ENCODE measurements around the gene KRT77.

KRT77 gene

GRCh38 chr12:52662093-52662917 lies 41.0 kb downstream of the KRT77 start:
- no peaks in the 10 kb centered on the region for H3K27me3 ChIP-seq (ENCODE audit: insufficient read depth, low read length)
- no peaks in the 10 kb centered on the region for H3K4me1 ChIP-seq (ENCODE audit: insufficient read depth, low read length)
- H3K36me3 ChIP-seq (ENCODE audit: insufficient read depth, low read depth, low read length) = no peaks in the 10 kb centered on the region
- no peak overlapping the region for H3K27ac ChIP-seq (ENCODE audit: low read length)
- H3K9me3 ChIP-seq (ENCODE audit: insufficient read depth, low read depth, low read length) = no peaks in the 10 kb centered on the region
- no peak overlapping the region for H3K9ac ChIP-seq (ENCODE audit: low read depth, low read length)
- H3K4me3 ChIP-seq (ENCODE audit: low read length) = no peak overlapping the region

- no peak overlapping the region for H3K4me3 ChIP-seq (ENCODE audit: low read length)
Observed at GRCh38 chr12:52661668-52662067, 41.7 kb downstream of the KRT77 start.

GRCh38 chr12:52660934-52661499 lies 42.3 kb downstream of the KRT77 start:
- no peaks in the 10 kb centered on the region for H3K4me1 ChIP-seq (ENCODE audit: insufficient read depth, low read length)
- H3K36me3 ChIP-seq (ENCODE audit: insufficient read depth, low read depth, low read length) = no peaks in the 10 kb centered on the region
- no peaks in the 10 kb centered on the region for H3K9me3 ChIP-seq (ENCODE audit: insufficient read depth, low read depth, low read length)
- no peaks in the 10 kb centered on the region for H3K27me3 ChIP-seq (ENCODE audit: insufficient read depth, low read length)
- H3K9ac ChIP-seq (ENCODE audit: low read depth, low read length) = no peak overlapping the region
- no peak overlapping the region for H3K27ac ChIP-seq (ENCODE audit: low read length)
- no peak overlapping the region for H3K4me3 ChIP-seq (ENCODE audit: low read length)

More at GRCh38 chr12:52661668-52662067, 41.7 kb downstream of the KRT77 start:
- Histone ChIP-seq H3K9ac (ENCODE audit: low read depth, low read length) (no peak overlapping the region), H3K36me3 (ENCODE audit: insufficient read depth, low read depth, low read length) (no peaks in the 10 kb centered on the region), H3K4me1 (ENCODE audit: insufficient read depth, low read length) (no peaks in the 10 kb centered on the region), H3K27me3 (ENCODE audit: insufficient read depth, low read length) (no peaks in the 10 kb centered on the region), H3K9me3 (ENCODE audit: insufficient read depth, low read depth, low read length) (no peaks in the 10 kb centered on the region), H3K27ac (ENCODE audit: low read length) (no peak overlapping the region)

GRCh38 chr12:52659951-52660350 lies 43.4 kb downstream of the KRT77 start:
- Histone ChIP-seq H3K4me1 (ENCODE audit: insufficient read depth, low read length) (no peaks in the 10 kb centered on the region), H3K36me3 (ENCODE audit: insufficient read depth, low read depth, low read length) (no peaks in the 10 kb centered on the region), H3K9ac (ENCODE audit: low read depth, low read length) (no peak overlapping the region), H3K9me3 (ENCODE audit: insufficient read depth, low read depth, low read length) (no peaks in the 10 kb centered on the region), H3K27me3 (ENCODE audit: insufficient read depth, low read length) (no peaks in the 10 kb centered on the region), H3K4me3 (ENCODE audit: low read length) (no peak overlapping the region), H3K27ac (ENCODE audit: low read length) (no peak overlapping the region)

- H3K36me3 ChIP-seq (ENCODE audit: insufficient read depth, low read depth, low read length) = no peaks in the 10 kb centered on the region
- no peaks in the 10 kb centered on the region for H3K4me1 ChIP-seq (ENCODE audit: insufficient read depth, low read length)
- no peaks in the 10 kb centered on the region for H3K27me3 ChIP-seq (ENCODE audit: insufficient read depth, low read length)
- H3K9ac ChIP-seq (ENCODE audit: low read depth, low read length) = no peak overlapping the region
- no peak overlapping the region for H3K4me3 ChIP-seq (ENCODE audit: low read length)
- no peaks in the 10 kb centered on the region for H3K9me3 ChIP-seq (ENCODE audit: insufficient read depth, low read depth, low read length)
- no peak overlapping the region for H3K27ac ChIP-seq (ENCODE audit: low read length)
Observed at GRCh38 chr12:52659395-52659794, 43.9 kb downstream of the KRT77 start.

- no peaks in the 10 kb centered on the region for H3K36me3 ChIP-seq (ENCODE audit: insufficient read depth, low read depth, low read length)
- H3K9ac ChIP-seq (ENCODE audit: low read depth, low read length) = no peak overlapping the region
- H3K27ac ChIP-seq (ENCODE audit: low read length) = no peak overlapping the region
- no peaks in the 10 kb centered on the region for H3K4me1 ChIP-seq (ENCODE audit: insufficient read depth, low read length)
- no peaks in the 10 kb centered on the region for H3K27me3 ChIP-seq (ENCODE audit: insufficient read depth, low read length)
- H3K9me3 ChIP-seq (ENCODE audit: insufficient read depth, low read depth, low read length) = no peaks in the 10 kb centered on the region
- H3K4me3 ChIP-seq (ENCODE audit: low read length) = no peak overlapping the region
Observed at GRCh38 chr12:52658196-52658595, 45.1 kb downstream of the KRT77 start.

- H3K27ac ChIP-seq (ENCODE audit: low read length) = no peak overlapping the region
- no peaks in the 10 kb centered on the region for H3K4me1 ChIP-seq (ENCODE audit: insufficient read depth, low read length)
- no peaks in the 10 kb centered on the region for H3K9me3 ChIP-seq (ENCODE audit: insufficient read depth, low read depth, low read length)
- no peak overlapping the region for H3K4me3 ChIP-seq (ENCODE audit: low read length)
- no peak overlapping the region for H3K9ac ChIP-seq (ENCODE audit: low read depth, low read length)
- no peaks in the 10 kb centered on the region for H3K36me3 ChIP-seq (ENCODE audit: insufficient read depth, low read depth, low read length)
- no peaks in the 10 kb centered on the region for H3K27me3 ChIP-seq (ENCODE audit: insufficient read depth, low read length)
Observed at GRCh38 chr12:52657250-52657902, 45.9 kb downstream of the KRT77 start.

GRCh38 chr12:52656616-52657015 lies 46.7 kb downstream of the KRT77 start:
- H3K4me3 ChIP-seq (ENCODE audit: low read length) = no peak overlapping the region
- H3K4me1 ChIP-seq (ENCODE audit: insufficient read depth, low read length) = no peaks in the 10 kb centered on the region
- H3K9ac ChIP-seq (ENCODE audit: low read depth, low read length) = no peak overlapping the region
- no peak overlapping the region for H3K27ac ChIP-seq (ENCODE audit: low read length)
- H3K36me3 ChIP-seq (ENCODE audit: insufficient read depth, low read depth, low read length) = no peaks in the 10 kb centered on the region
- H3K27me3 ChIP-seq (ENCODE audit: insufficient read depth, low read length) = no peaks in the 10 kb centered on the region
- H3K9me3 ChIP-seq (ENCODE audit: insufficient read depth, low read depth, low read length) = no peaks in the 10 kb centered on the region; the same call in 1 of the 2 replicates

- H3K9me3 ChIP-seq (ENCODE audit: insufficient read depth, low read depth, low read length) = no peaks in the 10 kb centered on the region; the same call in 1 of the 2 replicates
- no peak overlapping the region for H3K27ac ChIP-seq (ENCODE audit: low read length)
- H3K36me3 ChIP-seq (ENCODE audit: insufficient read depth, low read depth, low read length) = no peaks in the 10 kb centered on the region
- no peaks in the 10 kb centered on the region for H3K4me1 ChIP-seq (ENCODE audit: insufficient read depth, low read length)
- H3K4me3 ChIP-seq (ENCODE audit: low read length) = no peak overlapping the region
- H3K27me3 ChIP-seq (ENCODE audit: insufficient read depth, low read length) = no peaks in the 10 kb centered on the region
- no peak overlapping the region for H3K9ac ChIP-seq (ENCODE audit: low read depth, low read length)
Observed at GRCh38 chr12:52655720-52656124, 47.6 kb downstream of the KRT77 start.

GRCh38 chr12:52655251-52655650 lies 48.1 kb downstream of the KRT77 start:
- H3K27me3 ChIP-seq (ENCODE audit: insufficient read depth, low read length) = no peaks in the 10 kb centered on the region

GRCh38 chr12:52651726-52652261 lies 51.5 kb downstream of the KRT77 start, which contains the start of gene KRT2:
Gene KRT2, minus strand, starts transcription at chr12:52652211. Its CDS starts 69 bp downstream, at chr12:52652142.
- no peaks in the 10 kb centered on the region for H3K4me1 ChIP-seq (ENCODE audit: insufficient read depth, low read length)
- H3K9me3 ChIP-seq (ENCODE audit: insufficient read depth, low read depth, low read length) = no peaks in the 10 kb centered on the region; the same call in 1 of the 2 replicates
- H3K36me3 ChIP-seq (ENCODE audit: insufficient read depth, low read depth, low read length) = no peaks in the 10 kb centered on the region
- H3K4me3 ChIP-seq (ENCODE audit: low read length) = no peak within 1 kb of the TSS
- no peak within 1 kb of the TSS for H3K9ac ChIP-seq (ENCODE audit: low read depth, low read length)
- no peaks in the 10 kb centered on the region for H3K27me3 ChIP-seq (ENCODE audit: insufficient read depth, low read length)
- no peak within 1 kb of the TSS for H3K27ac ChIP-seq (ENCODE audit: low read length)

More at GRCh38 chr12:52655251-52655650, 48.1 kb downstream of the KRT77 start:
- H3K36me3 ChIP-seq (ENCODE audit: insufficient read depth, low read depth, low read length) = no peaks in the 10 kb centered on the region
- no peak overlapping the region for H3K9ac ChIP-seq (ENCODE audit: low read depth, low read length)
- no peaks in the 10 kb centered on the region; the same call in 1 of the 2 replicates for H3K9me3 ChIP-seq (ENCODE audit: insufficient read depth, low read depth, low read length)
- no peak overlapping the region for H3K27ac ChIP-seq (ENCODE audit: low read length)
- no peak overlapping the region for H3K4me3 ChIP-seq (ENCODE audit: low read length)
- H3K4me1 ChIP-seq (ENCODE audit: insufficient read depth, low read length) = no peaks in the 10 kb centered on the region
